T-helper 22 cell (primary cell): ENCODE data around the gene CHRND.

ENCODE experiments used
- DNase-seq: peaks from one replicate; pipeline ENCODE4 v3.0.0-alpha.2; 2020; ENCODE audit warnings: low read depth

CHRND gene

DNA sequence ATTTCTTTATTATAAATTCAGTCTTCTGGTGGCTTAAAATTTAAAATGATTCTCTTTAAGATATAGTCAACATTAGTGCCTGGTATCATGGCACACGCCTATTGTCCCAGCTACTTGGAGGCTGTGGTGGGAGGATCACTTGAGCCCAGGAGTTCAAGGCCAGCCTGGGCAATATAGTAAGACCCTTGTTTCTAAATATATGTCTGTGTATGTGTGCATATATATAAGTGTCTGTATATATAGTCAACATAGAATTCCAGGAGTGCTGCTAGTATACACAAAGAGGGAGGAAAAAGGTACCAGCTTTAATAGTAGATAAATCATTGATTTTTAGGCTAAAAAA lies 49.4 kb downstream of the CHRND start:
- no peak for DNase-seq

DNA sequence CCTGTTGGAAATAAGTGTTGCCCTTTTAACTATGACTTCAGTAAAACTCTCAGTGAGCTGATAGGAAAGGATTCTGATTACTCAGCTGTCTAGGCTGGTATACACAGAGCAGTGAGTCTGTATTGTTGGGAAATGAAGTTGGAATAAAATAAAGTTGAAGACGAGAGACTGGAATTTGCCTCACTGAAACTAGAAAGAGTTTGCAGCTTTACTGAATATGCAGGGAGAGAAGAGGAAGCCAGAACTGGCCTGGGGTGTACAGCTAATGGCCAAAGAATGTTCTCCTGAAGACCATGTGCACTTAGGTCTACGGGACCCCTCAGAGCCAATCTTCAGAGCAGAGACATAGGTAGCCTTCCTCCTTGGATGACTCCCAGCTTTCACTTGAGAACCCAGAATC lies 51.0 kb downstream of the CHRND start:
- DNase-seq: no peak

DNA sequence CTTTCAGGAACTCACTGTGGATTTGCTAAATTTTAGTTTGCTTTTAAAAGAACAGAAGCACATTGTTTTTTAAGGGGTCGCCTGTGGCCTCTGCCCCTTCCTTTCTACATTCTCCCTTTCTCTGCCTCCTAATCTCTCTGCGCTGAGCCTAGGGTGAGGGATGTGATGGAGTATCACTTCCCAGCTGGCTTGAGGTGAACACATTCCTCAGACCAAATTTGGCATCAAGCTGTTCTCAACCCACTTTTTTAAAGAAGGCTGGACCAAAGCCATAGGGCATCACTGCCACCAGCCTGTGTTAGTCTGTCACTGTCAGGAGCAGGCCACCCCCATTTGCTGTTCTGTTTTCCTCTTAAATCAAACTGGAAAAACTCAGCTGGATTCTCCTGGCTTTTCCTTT lies 51.9 kb downstream of the CHRND start:
- DNase-seq: no peak

DNA sequence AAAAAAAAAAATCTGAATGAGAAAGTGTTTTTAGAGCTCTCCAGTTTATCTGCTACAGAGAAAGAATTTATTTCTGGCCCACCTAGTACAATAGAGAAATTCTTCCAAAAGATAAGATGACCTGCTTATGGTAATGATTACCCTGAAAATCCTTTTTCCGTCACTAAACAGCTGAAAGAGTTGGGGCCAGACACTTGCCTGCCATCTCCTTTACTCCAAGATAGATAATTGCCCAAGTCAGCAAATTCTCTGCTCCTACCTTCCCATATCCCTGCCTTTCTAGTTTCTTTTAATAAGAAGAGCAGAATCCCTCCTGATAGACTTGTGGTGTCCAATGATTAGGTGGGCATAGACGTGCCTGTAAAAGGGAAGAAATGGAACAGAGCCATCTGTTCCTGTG lies 52.7 kb downstream of the CHRND start:
- DNase-seq: no peak

DNA sequence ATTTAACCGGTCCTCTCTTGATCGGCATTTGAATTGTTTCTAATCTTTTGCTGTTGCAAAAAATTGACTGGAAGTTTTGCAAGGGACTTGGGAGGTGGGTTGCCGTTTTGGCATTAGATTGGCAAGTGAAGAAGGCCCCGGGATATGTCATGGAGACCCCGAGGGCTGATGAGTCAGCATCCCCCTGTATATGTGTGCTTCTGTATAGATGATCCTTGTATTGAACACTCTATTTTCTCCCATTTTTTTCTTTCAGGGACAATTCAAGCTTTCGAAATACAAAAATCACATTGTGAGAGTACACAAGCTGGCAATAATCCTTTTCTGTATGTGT lies 54.7 kb downstream of the CHRND start:
- DNase-seq: no peak

DNA sequence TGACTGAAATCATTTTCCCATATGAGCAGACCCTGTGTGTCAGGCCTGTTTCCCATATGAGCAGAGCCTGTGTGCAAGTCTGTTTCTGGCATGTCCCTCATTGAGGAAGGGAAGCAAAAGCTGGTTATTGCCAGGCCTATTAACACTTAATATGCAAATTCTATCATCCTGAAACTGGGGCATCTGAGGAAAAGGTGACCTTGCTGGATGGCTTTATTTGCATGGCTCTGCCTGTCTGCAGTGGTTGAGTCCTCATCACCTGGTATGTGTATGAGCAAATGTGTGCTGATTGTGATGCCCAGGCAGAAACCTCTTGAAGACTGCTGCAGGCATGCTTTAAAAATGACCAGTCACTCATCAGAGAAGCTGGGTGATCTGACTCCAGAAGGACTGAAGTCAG lies 55.8 kb downstream of the CHRND start:
- no peak for DNase-seq

DNA sequence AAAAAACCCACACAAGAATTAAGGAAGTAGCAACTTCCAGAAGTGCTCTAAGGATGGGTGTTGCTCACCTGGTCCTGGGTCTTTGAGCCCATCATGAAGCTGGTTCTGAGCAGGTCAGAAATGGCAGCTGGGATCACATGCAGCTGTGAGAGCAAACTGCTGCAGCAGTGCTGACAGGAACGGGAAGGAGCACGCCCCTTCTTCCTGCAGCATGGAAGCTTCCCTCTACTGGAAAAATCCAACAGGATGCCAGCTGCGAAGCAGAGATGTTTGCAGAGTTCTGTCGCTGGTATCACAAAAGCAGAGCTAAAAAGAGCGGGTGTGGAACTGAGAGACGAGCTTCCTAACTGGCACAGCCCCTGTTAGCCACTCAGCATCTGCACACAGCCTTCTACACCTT lies 58.3 kb downstream of the CHRND start:
- no peak for DNase-seq
